ENCODE data around the gene COX7A2L.

The COX7A2L gene

DNA sequence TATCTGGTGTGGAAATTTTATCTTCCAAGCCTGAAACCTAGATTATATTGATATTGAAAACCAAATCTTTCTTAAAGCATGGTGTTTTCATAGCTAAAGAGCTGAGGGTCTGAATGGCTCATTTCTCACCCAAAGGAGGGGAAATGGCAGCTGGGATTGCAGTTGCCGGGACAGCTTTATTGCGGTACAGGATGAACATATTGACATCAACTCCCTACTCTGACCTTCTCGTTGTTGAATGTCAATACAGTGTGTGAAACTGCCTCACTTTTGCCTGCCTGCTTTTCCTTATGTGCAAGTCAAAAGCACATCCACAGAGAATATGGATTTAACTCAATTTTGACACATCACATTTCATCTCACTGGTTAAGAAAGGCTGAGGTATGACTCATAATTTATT, 3.6 kb upstream of the COX7A2L start:
- no peak for DNase-seq (ENCODE audit: low spot score)
- TF ChIP-seq, protein P1, sequence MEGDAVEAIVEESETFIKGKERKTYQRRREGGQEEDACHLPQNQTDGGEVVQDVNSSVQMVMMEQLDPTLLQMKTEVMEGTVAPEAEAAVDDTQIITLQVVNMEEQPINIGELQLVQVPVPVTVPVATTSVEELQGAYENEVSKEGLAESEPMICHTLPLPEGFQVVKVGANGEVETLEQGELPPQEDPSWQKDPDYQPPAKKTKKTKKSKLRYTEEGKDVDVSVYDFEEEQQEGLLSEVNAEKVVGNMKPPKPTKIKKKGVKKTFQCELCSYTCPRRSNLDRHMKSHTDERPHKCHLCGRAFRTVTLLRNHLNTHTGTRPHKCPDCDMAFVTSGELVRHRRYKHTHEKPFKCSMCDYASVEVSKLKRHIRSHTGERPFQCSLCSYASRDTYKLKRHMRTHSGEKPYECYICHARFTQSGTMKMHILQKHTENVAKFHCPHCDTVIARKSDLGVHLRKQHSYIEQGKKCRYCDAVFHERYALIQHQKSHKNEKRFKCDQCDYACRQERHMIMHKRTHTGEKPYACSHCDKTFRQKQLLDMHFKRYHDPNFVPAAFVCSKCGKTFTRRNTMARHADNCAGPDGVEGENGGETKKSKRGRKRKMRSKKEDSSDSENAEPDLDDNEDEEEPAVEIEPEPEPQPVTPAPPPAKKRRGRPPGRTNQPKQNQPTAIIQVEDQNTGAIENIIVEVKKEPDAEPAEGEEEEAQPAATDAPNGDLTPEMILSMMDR (IDR thresholded peaks at IDR 0.05; ENCODE audit: extremely low read depth, missing control alignments): no peak

DNA sequence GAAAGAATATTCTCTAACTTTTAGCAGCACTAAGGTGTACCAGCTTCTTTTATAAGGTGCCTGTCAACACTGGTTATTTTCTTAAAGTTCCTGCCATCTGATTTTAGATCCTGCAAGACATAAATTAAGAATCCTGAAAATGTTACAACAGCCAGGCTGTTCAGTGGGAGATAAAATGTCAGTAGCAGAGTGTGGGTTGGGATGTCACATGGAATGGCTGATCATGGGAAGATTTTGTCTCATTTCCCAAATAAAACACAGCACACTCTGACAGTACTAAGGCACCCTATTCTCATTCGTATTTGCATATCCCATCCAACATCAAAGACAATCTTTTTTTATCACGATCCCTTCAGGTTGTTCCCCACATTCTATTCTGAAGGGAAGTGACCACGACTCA, 2.4 kb upstream of the COX7A2L start:
- DNase-seq (ENCODE audit: low spot score): no peak
- TF ChIP-seq, protein P1 (IDR thresholded peaks at IDR 0.05; ENCODE audit: extremely low read depth, missing control alignments): no peak

DNA sequence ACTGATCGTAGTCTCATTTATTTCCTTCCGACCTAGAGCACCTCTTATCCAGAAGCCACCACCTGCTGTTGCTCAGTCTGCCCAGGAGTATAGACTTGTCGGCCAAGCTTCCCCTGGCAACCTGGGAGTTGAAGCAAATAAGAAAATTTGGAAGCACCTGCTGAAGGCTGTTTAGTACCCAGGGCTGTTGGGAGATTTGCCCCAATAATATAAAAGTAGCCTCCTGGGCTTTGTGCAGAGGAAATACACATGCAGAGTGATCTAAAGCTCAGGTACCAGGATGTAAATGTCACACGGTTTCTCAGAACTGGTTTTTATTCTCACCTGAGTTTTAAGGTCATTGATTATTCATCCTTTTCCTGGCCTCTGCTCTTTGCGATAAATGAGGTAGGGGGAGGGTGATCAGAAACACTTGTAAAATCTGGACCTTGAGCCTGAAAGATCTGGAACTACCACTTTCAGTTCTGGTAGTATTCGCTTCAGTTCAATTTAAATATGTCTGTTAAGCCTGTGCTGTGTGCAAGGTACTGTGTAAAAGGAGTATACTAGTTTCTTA, 789 bp upstream of the COX7A2L start:
- TF ChIP-seq, protein P1 (IDR thresholded peaks at IDR 0.05; ENCODE audit: extremely low read depth, missing control alignments): no peak
- peak; percentile 17 for DNase-seq (ENCODE audit: low spot score)

DNA sequence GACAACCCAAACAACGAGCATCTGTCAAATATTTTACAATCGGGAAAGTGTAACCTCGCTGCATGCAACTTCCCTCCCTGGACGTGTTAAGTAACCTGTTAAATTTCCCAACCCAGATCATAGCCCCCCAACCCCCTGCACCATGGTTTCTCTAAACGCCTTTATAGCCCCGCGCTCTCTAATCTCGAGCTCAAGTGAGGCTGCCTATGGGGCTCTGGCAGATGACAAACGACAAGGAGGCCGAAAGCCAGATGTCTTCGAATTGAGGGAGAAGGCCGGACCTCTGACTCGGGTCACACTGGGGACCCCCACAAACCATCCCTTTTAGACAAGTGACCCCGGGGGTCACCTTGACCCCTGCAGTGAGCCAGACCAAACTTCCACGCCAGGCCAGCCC, 526 bp downstream of the COX7A2L start:
- TF ChIP-seq, protein P1 (IDR thresholded peaks at IDR 0.05; ENCODE audit: extremely low read depth, missing control alignments): no peak
- no peak for DNase-seq (ENCODE audit: low spot score)

DNA sequence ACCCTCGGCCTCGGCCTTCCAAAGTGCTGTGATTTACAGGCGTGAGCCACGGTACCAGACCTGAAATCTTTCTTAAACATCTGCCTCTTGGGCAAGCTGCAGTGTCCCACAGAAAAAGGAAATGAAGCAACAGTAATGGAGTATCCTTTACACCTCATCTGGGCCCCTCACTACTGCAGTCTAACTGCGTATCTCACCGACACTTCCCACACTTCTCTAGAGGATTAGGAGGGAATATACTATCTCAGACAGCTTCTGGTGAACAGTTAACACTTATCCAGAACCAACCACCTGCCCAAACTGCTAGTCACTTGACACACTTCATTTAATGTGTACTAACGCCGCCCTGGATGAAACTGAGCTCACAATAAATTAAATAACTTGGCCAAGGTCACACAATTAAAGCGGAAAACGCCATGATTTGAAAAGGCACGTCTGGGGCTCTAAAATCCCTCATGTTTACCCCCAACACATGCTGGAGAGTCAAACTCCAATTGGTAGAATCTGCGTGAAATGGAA, 993 bp downstream of the COX7A2L start:
- TF ChIP-seq, protein P1 (IDR thresholded peaks at IDR 0.05; ENCODE audit: extremely low read depth, missing control alignments): no peak
- DNase-seq (ENCODE audit: low spot score): no peak

DNA sequence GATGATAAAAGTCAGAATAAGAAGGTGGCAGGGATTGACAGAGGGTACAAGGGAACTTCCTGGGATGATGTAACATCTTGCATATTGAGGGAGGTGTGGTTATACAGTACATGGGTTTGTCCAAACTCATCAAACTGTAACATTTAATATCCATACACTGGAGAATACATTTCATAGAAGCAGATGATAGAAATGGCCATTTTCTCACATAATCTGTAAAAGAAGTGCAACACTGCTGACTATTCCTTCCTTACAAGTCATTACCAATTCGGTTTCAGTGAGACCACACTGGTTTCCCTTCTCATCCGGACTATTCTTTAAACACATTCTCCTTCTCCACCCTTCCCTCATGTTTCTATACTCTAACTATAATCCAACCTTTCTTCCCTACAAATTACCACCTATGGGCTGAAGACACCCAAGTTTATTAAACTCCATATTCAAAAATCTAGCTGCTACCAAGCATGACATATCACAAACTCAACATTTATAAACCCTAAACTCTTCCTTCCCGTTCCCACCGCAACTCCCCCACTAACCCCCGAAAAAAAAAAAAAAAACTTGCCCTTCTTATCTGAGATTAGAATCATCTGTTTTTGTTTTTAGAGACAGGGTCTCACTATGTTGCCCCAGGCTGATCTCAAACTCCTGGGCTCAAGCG, 1.6 kb downstream of the COX7A2L start:
- peak; percentile 21 for DNase-seq (ENCODE audit: low spot score)
- TF ChIP-seq, protein P1 (IDR thresholded peaks at IDR 0.05; ENCODE audit: extremely low read depth, missing control alignments): no peak

DNA sequence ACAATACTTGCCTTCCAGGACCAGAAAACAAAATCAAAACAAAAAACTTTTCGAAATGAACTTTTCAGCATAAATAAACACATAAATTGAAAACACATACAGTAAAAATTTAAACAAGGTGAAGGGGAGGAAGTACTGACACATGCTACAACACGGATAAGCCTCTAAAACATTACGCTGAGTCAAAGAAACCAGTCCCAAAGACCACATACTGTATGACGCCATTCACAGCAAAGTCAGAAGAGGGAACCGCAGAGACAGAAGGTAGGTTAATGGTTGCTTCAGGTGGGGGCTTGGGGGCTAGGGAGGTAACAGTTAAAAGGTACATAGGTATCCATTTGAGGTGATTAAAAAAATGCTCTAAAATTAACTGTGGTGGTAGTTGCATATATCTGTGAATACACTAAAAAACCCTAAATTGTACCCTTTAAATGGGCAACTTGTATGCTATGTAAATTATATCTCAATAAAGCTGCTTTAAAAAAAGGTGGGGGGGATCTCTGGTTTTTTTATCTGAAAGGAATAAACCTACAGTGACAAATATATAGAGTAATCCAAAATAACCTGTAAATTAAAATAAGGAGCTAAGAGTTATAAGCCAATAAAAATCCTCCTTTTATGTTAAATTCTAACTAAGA, 7.1 kb downstream of the COX7A2L start:
- TF ChIP-seq, protein P1 (IDR thresholded peaks at IDR 0.05; ENCODE audit: extremely low read depth, missing control alignments): no peak

More for the DNA sequence above, 7.1 kb downstream of the COX7A2L start:
- no peak for DNase-seq (ENCODE audit: low spot score)
